Type B pancreatic cell (in vitro differentiated cells): ENCODE measurements around the gene PLB1. TPM values are rescaled to one million over a fixed set of nuclear protein-coding genes. Genes with fewer than 3 reads are reported as not detected.

Experiments
- DNase-seq: peaks from one replicate; pipeline ENCODE4 v3.0.0; 2021; ENCODE audit warnings: mixed read lengths; ENCODE audit not compliant: unreplicated experiment; ENCODE audit errors: extremely low spot score
- H3K27ac Mint-ChIP-seq: 2 replicates; pipeline ENCODE4 v1.8.0; 2021; ENCODE audit warnings: mild to moderate bottlenecking, mixed read lengths
- H3K27me3 Mint-ChIP-seq: 2 replicates; pipeline ENCODE4 v1.8.0; 2021; ENCODE audit warnings: mixed read lengths
- H3K36me3 Mint-ChIP-seq: 2 replicates; pipeline ENCODE4 v1.8.0; 2021; ENCODE audit warnings: mixed read lengths
- H3K4me1 Mint-ChIP-seq: one replicate; pipeline ENCODE4 v1.8.0; 2021; ENCODE audit warnings: mixed read lengths; ENCODE audit not compliant: unreplicated experiment
- H3K4me3 Mint-ChIP-seq: 2 replicates; pipeline ENCODE4 v1.8.0; 2021; ENCODE audit warnings: mild to moderate bottlenecking, mixed read lengths
- H3K9me3 Mint-ChIP-seq: 2 replicates; pipeline ENCODE4 v1.8.0; 2021; ENCODE audit warnings: mixed read lengths
- CTCF ChIP-seq: fragments of 200-600 bp; sonication (generic); conservative IDR thresholded peaks from 2 replicates; pipeline ENCODE4 v1.5.0; 2021; ENCODE audit warnings: antibody characterized with exemption, mild to moderate bottlenecking
- total RNA-seq: library from RNA; stranded (reverse); gene quantifications from 2 replicates; pipeline ENCODE4 v1.2.1, GENCODE V29; 2021; ENCODE audit warnings: low replicate concordance

Gene PLB1
- total RNA-seq, 1 donor from 2014 or later: 1.9 TPM

- Mint-ChIP-seq H3K36me3 (no peaks in the 10 kb centered on the region), H3K27me3 (no peaks in the 10 kb centered on the region), H3K4me1 (no peaks in the 10 kb centered on the region), H3K27ac (no peak overlapping the region), H3K9me3 (no peaks in the 10 kb centered on the region), H3K4me3 (no peak overlapping the region)
- TF ChIP-seq CTCF: no peak
- no peak for DNase-seq
Observed at GRCh38 chr2:28600181-28600580, 104.3 kb downstream of the PLB1 start.

- no peak overlapping the region for H3K27ac Mint-ChIP-seq
Observed at GRCh38 chr2:28601616-28602015, 105.8 kb downstream of the PLB1 start.

GRCh38 chr2:28602136-28602660 is 106.3 kb downstream of the PLB1 start:
- no peaks in the 10 kb centered on the region for H3K36me3 Mint-ChIP-seq
- H3K4me1 Mint-ChIP-seq: peaks cover 6% of the 10 kb centered on the region

More at GRCh38 chr2:28601616-28602015, 105.8 kb downstream of the PLB1 start:
- Mint-ChIP-seq H3K36me3 (no peaks in the 10 kb centered on the region), H3K9me3 (no peaks in the 10 kb centered on the region), H3K4me3 (no peak overlapping the region), H3K4me1 (peaks cover 3% of the 10 kb centered on the region), H3K27me3 (no peaks in the 10 kb centered on the region)
- no peak for TF ChIP-seq CTCF
- no peak for DNase-seq

GRCh38 chr2:28602751-28603639 is 107.1 kb downstream of the PLB1 start:
- TF ChIP-seq CTCF: no peak
- no peaks in the 10 kb centered on the region for H3K36me3 Mint-ChIP-seq
- no peak overlapping the region for H3K4me3 Mint-ChIP-seq
- H3K27me3 Mint-ChIP-seq: no peaks in the 10 kb centered on the region
- peaks cover 6% of the 10 kb centered on the region for H3K4me1 Mint-ChIP-seq
- no peak overlapping the region for H3K27ac Mint-ChIP-seq
- no peak for DNase-seq
- no peaks in the 10 kb centered on the region for H3K9me3 Mint-ChIP-seq

More at GRCh38 chr2:28602136-28602660, 106.3 kb downstream of the PLB1 start:
- no peaks in the 10 kb centered on the region for H3K27me3 Mint-ChIP-seq
- no peak for TF ChIP-seq CTCF
- no peaks in the 10 kb centered on the region for H3K9me3 Mint-ChIP-seq
- no peak overlapping the region for H3K27ac Mint-ChIP-seq
- DNase-seq: no peak
- no peak overlapping the region for H3K4me3 Mint-ChIP-seq

GRCh38 chr2:28603821-28604220 is 108.0 kb downstream of the PLB1 start:
- H3K9me3 Mint-ChIP-seq: no peaks in the 10 kb centered on the region
- no peaks in the 10 kb centered on the region for H3K27me3 Mint-ChIP-seq
- H3K4me1 Mint-ChIP-seq: peaks cover 9% of the 10 kb centered on the region
- H3K27ac Mint-ChIP-seq: no peak overlapping the region
- H3K4me3 Mint-ChIP-seq: no peak overlapping the region
- H3K36me3 Mint-ChIP-seq: no peaks in the 10 kb centered on the region
- TF ChIP-seq CTCF: no peak
- no peak for DNase-seq
